MM.1S (cell line): Measurements from ENCODE around the gene DDIAS.

Experiments
- DNase-seq: peaks from one replicate; pipeline ENCODE4 v3.0.0-alpha.2; 2015
- H2AFZ ChIP-seq: fragments of 300-600 bp; sonication (generic); 2 replicates; pipeline ENCODE4 v1.6.0; 2016; ENCODE audit warnings: antibody characterized with exemption, low read length
- H3F3A ChIP-seq: fragments of 300-600 bp; sonication (generic); 2 replicates; pipeline ENCODE4 v1.6.1; 2016; ENCODE audit warnings: mild to moderate bottlenecking, antibody characterized with exemption, low read length, moderate library complexity, mixed read lengths; ENCODE audit not compliant: insufficient read depth
- H3K27ac ChIP-seq: fragments of 300-600 bp; sonication (generic); 2 replicates; pipeline ENCODE4 v1.5.1; 2016; ENCODE audit warnings: mild to moderate bottlenecking, low read length
- H3K27me3 ChIP-seq: fragments of 300-600 bp; sonication (generic); replicated peaks from 2 replicates; pipeline ENCODE4 v1.6.0; 2016; ENCODE audit warnings: low read length; ENCODE audit not compliant: insufficient read depth
- H3K36me3 ChIP-seq: fragments of 300-600 bp; sonication (generic); replicated peaks from 2 replicates; pipeline ENCODE4 v1.6.1; 2016; ENCODE audit warnings: mild to moderate bottlenecking, low read length, mixed read lengths; ENCODE audit not compliant: insufficient read depth
- H3K4me1 ChIP-seq: fragments of 300-600 bp; sonication (generic); 2 replicates; pipeline ENCODE4 v1.6.1; 2016; ENCODE audit warnings: low read length, mixed read lengths
- H3K4me2 ChIP-seq: fragments of 300-600 bp; sonication (generic); 2 replicates; pipeline ENCODE4 v1.6.0; 2016; ENCODE audit warnings: low read depth, low read length
- H3K4me3 ChIP-seq: fragments of 300-600 bp; sonication (generic); 2 replicates; pipeline ENCODE4 v1.5.1; 2016; ENCODE audit warnings: low read length, mixed read lengths
- H3K79me2 ChIP-seq: fragments of 300-600 bp; sonication (generic); 2 replicates; pipeline ENCODE4 v1.6.1; 2016; ENCODE audit warnings: mixed run types, low read length, mixed read lengths
- H3K9ac ChIP-seq: fragments of 300-600 bp; sonication (generic); 2 replicates; pipeline ENCODE4 v1.6.1; 2016; ENCODE audit warnings: low read length, mixed read lengths
- H3K9me2 ChIP-seq: fragments of 300-600 bp; sonication (generic); replicated peaks from 2 replicates; pipeline ENCODE4 v1.6.1; 2016; ENCODE audit warnings: mild to moderate bottlenecking, low read length, mixed read lengths; ENCODE audit not compliant: insufficient read depth
- H3K9me3 ChIP-seq: fragments of 300-600 bp; sonication (generic); replicated peaks from 2 replicates; pipeline ENCODE4 v1.6.1; 2016; ENCODE audit warnings: mild to moderate bottlenecking, low read length, mixed read lengths; ENCODE audit not compliant: insufficient read depth
- H4K20me1 ChIP-seq: fragments of 300-600 bp; sonication (generic); 2 replicates; pipeline ENCODE4 v1.6.1; 2016; ENCODE audit warnings: mild to moderate bottlenecking, low read length, moderate library complexity, mixed read lengths; ENCODE audit not compliant: insufficient read depth
- CTCF ChIP-seq: fragments of 300-600 bp; sonication (generic); IDR thresholded peaks from 2 replicates; pipeline ENCODE4 v1.5.1; 2016; ENCODE audit warnings: antibody characterized with exemption, low read length, mixed read lengths
- EZH2 ChIP-seq: fragments of 300-600 bp; sonication (generic); optimal IDR thresholded peaks from 2 replicates; pipeline ENCODE3; 2017; ENCODE audit warnings: low read depth, mild to moderate bottlenecking, antibody characterized with exemption, low read length, mixed read lengths
- EZH2phosphoT487 ChIP-seq: fragments of 300-600 bp; sonication (generic); IDR thresholded peaks from 2 replicates; pipeline ENCODE4 v1.6.1; 2018; ENCODE audit warnings: antibody characterized with exemption, low read length

DDIAS gene

GRCh38 chr11:82980292-82980691 lies 78.8 kb downstream of the DDIAS start:
- Histone ChIP-seq H3K79me2 (peaks cover 25% of the 10 kb centered on the region), H4K20me1 (no peaks in the 10 kb centered on the region), H3K9me2 (no peaks in the 10 kb centered on the region), H3K9me3 (no peaks in the 10 kb centered on the region), H3K9ac (no peak overlapping the region), H3K27me3 (no peaks in the 10 kb centered on the region), H3K4me3 (no peak overlapping the region), H3K36me3 (peaks cover 21% of the 10 kb centered on the region), H3K27ac (no peak overlapping the region), H3F3A (peaks cover 9% of the 10 kb centered on the region; the same call in 1 of the 2 replicates), H3K4me1 (peaks cover 21% of the 10 kb centered on the region), H2AFZ (no peak overlapping the region), H3K4me2 (no peak overlapping the region)
- no peak for DNase-seq
- TF ChIP-seq EZH2phosphoT487 (no peak), CTCF (no peak)

GRCh38 chr11:82980947-82981346 lies 79.4 kb downstream of the DDIAS start:
- Histone ChIP-seq H3K4me3 (no peak overlapping the region), H3K27me3 (no peaks in the 10 kb centered on the region), H4K20me1 (no peaks in the 10 kb centered on the region), H2AFZ (no peak overlapping the region), H3K79me2 (peaks cover 32% of the 10 kb centered on the region), H3K9me2 (no peaks in the 10 kb centered on the region), H3K36me3 (peaks cover 23% of the 10 kb centered on the region), H3F3A (peaks cover 9% of the 10 kb centered on the region; the same call in 1 of the 2 replicates), H3K4me1 (peaks cover 21% of the 10 kb centered on the region), H3K9ac (no peak overlapping the region), H3K9me3 (no peaks in the 10 kb centered on the region), H3K4me2 (no peak overlapping the region), H3K27ac (no peak overlapping the region)
- DNase-seq, result no peak
- TF ChIP-seq EZH2 (no peak), EZH2phosphoT487 (no peak), CTCF (no peak)

- Histone ChIP-seq H3F3A (peaks cover 9% of the 10 kb centered on the region; the same call in 1 of the 2 replicates), H2AFZ (no peak overlapping the region), H4K20me1 (no peaks in the 10 kb centered on the region), H3K4me2 (no peak overlapping the region), H3K27me3 (no peaks in the 10 kb centered on the region), H3K36me3 (peaks cover 32% of the 10 kb centered on the region), H3K4me1 (peaks cover 21% of the 10 kb centered on the region), H3K27ac (no peak overlapping the region), H3K79me2 (peaks cover 41% of the 10 kb centered on the region), H3K9me3 (no peaks in the 10 kb centered on the region), H3K9me2 (no peaks in the 10 kb centered on the region), H3K9ac (no peak overlapping the region), H3K4me3 (no peak overlapping the region)
- TF ChIP-seq EZH2phosphoT487 (no peak), CTCF (no peak), EZH2 (no peak)
- no peak for DNase-seq
Observed at GRCh38 chr11:82981852-82982251, 80.3 kb downstream of the DDIAS start.
